GM12874 (cell line): ENCODE data around the gene VCPKMT.

Source experiments
- TF ChIP-seq, protein P1 (sequence below): IDR thresholded peaks from 2 replicates; pipeline ENCODE4 v1.5.1; 2011; ENCODE audit warnings: low read depth, mild to moderate bottlenecking, control low read depth, low read length, moderate library complexity; ENCODE audit not compliant: insufficient read depth

VCPKMT gene

DNA sequence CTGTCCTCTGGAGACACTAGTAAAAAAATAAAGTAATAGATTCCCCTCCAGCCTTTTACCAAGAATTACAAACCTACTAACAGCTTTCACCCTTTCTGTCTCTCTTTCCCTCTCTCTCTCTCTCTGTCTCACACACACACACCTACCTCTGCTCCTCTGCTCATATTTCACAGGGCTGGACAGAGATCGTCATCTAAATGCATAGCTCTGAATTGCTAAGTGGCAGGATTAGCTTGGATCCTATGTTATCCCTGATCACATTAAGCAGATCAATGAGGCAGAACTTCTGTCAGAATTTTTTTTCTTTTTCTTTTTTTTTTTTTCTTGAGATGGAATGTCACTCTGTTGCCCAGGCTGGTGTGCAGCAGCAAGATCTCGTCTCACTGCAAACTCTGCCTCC is 22.9 kb downstream of the VCPKMT start:
- TF ChIP-seq, protein P1, sequence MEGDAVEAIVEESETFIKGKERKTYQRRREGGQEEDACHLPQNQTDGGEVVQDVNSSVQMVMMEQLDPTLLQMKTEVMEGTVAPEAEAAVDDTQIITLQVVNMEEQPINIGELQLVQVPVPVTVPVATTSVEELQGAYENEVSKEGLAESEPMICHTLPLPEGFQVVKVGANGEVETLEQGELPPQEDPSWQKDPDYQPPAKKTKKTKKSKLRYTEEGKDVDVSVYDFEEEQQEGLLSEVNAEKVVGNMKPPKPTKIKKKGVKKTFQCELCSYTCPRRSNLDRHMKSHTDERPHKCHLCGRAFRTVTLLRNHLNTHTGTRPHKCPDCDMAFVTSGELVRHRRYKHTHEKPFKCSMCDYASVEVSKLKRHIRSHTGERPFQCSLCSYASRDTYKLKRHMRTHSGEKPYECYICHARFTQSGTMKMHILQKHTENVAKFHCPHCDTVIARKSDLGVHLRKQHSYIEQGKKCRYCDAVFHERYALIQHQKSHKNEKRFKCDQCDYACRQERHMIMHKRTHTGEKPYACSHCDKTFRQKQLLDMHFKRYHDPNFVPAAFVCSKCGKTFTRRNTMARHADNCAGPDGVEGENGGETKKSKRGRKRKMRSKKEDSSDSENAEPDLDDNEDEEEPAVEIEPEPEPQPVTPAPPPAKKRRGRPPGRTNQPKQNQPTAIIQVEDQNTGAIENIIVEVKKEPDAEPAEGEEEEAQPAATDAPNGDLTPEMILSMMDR: no peak

DNA sequence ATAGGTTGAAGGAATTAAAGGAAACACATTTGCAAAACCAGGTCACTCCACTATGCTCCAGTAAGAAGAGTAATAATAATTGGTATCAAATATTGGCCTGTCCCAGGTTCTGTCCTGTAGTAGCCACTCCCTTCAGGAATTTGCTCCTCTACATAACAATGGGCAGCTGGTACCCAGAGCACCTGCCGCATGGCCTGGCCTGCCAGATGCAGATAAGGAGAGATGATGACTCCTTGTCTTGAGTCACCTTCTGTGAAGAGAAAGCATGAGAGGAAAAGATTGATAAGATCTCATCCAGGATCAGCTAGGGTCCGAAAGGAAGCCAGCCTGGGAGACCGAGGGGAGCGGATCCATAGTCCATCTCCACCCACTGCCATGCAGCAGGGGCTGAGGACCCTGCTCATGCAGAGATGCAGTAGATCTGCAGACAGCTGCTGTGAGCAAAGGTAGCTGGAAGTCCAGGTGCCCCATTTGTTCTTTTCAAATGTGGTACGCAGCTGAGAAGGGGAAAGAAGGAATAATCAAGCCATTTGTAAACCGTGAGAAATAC is 24.3 kb downstream of the VCPKMT start:
- TF ChIP-seq, protein P1: no peak

DNA sequence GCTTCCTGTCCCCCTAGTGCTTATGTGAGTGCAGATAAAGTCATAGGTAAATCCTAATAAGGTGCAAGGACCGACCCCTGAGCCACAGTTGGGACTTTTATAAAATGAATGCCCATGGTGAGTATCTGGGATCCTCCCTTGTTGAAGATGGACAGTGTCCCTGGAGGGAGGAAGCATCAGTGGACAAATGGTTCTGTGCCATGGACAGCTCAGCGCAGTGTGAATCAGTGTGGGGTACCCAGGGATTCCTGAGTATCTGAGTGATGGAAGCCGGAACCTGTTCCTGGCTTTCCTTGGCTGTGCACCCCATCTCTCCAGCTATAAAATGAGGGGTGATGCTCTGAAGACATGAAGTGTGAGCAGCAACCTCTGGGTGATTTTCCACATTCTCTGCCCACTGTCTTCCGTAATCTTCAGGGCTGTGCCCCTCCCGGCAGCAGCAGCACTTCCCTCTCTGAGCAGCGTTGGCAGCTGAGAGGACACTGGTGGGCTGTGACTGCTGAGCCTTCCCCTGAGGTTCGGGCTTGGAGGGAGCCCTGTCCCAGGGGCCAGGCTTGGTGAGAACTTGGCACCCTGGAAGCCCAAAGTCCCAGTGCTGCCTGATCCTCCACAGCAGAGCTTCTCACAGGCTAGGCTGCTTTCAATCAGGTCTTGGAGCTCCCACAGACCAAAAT is 25.0 kb downstream of the VCPKMT start:
- TF ChIP-seq, protein P1: no peak

DNA sequence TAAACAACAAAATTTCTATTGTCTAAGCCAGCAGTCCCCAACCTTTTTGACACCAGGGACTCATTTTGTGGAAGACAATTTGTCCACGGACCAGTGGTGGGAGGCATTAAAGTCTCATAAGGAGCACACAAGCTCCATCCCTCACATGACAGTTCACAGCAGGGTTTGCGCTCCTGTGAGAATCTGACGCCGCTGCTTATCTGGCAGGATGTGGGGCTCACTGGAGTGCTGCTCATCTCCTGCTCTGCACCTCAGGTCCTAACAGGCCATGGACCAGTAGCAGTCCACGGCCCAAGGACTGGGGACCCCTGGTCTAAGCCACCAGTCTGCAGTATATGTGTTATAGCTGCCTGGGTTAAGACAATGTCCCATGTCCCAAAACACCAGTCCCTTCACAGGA is 27.2 kb downstream of the VCPKMT start:
- TF ChIP-seq, protein P1: no peak

DNA sequence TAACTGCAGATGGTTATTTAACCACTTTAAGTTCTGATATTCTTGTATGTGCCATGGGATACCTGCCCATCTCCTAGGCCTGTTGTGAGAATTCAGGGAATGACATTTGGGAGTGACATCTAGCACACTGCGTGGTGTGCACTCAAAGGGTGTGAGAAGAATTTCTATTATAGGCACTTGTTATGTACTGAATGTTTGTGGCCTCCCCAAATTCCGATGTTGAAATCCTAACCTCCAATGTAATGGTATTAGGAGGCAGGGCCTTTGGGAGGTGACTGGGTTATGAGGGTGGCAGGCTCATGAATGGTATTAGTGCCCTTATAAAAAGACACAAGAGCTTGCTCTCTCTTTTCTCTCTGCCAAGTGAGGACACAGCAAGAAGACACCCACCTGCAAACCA is 27.6 kb downstream of the VCPKMT start:
- TF ChIP-seq, protein P1: no peak

DNA sequence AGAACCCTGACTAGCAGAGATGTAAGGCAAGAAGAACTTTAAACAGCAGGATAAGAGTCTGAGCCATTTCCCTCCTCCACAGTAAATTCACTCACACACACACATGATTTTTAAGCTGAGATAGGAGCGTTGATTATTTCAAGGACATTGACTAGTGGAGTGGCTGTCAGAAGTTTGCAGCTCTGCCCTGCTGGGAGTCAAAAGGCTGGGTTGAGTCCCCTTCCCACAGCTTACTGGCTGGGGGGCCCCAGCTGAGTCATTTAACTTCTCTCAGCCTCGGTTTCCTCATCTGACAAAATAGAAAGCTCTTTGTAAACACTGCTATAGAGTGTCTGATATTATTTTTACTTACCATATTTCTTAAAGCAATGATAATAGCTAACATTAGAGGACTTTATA is 28.3 kb downstream of the VCPKMT start:
- TF ChIP-seq, protein P1: no peak

DNA sequence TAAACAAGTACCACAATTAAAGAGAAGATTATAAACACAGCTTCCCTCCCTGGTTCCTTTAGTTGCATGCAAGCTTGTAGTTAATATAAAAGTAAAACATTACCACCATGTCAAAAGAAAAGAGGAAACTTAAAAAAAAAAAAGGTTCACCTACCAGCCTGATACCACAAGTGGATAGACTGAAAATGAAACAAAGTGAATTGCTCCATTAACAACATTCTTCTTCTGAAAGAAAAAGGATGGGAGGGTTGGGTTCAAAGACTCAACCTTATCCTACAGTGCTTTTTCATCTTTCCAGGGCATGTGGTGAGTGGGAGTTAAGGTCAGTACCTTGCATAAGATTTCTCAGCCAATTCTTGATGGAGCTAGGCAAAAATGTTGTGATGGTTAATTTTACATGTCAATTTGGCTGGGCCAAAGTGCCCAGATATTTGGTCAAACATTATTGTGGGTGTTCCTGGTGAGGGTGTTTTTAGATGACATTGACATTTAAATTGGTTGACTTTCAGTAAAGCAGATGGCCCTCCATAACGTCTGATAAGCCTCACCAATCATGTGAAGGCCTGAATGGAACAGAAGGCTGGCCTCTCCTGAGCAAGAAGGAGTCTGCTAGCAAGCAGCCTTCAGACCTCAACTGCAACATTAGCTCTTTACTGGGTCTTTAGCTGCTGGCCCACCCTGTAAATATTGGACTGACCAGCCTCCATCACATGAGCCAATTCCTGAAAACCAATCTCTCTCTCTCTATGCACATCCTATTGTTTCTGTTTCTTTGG is 28.8 kb downstream of the VCPKMT start:
- TF ChIP-seq, protein P1: no peak
